ENCODE results near the gene CPT1A. TPM values are rescaled to one million over a fixed set of nuclear protein-coding genes. Genes with fewer than 3 reads are reported as not detected.

CPT1A gene
- total RNA-seq, 1 experiment from 2014 or later = 1.9 TPM

DNA sequence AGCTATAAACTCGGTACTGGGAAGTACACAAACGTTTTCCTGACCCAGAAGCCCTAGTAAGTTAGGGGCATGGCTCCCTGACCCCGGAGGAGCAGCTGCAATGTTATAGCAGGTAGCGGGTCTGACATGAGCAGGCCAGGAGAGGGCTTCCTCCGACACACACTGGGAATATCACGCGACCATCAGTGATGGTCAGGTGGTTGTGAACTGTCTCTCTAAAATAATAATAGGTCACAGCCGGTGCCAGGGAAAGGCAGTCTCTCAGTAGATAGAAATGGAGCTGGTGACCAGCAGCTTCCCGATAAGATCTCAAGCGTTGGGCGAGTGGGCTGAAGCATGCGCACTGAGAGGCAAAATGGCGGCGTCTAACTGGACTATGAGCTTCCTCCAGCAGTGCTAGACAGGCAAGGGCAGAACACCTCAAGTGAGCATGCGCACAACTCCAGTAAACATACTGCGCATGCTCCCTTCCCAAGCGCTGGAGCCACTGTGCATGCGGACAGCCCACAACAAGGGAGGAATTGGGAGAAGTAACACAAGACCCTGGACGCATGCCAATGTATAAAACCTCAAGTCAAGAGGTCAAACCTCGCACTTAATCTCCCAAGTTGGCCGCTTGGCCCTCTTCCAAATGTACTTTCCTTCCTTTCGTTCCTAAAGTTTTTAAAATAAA, 68.1 kb downstream of the CPT1A start:
- in situ Hi-C loops (cut with HindIII; ENCODE audit: low sequenced_read_pairs) = no loop called here
- no peak for DNase-seq (ENCODE audit: low spot score)

DNA sequence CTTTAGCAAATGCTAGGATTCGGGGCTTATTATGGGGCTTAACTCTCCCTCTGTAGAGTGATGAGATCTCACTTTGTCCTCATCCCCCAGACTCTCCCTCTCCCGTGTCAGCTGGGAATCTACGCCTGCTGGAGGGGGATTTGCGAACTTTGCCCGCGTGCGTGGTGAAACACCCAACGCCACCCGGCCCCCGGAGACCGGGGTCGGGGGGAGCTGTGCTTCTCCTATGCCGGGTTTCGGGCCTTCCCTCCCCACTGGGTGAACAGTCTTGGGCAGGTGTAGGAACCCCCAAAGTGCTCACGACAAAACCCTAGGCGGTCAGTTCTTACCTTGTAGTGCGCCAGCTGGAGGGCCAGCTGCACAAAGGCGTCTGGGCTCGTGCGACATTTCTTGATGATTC, 68.8 kb downstream of the CPT1A start:
- in situ Hi-C loops (cut with HindIII; ENCODE audit: low sequenced_read_pairs) = no loop called here
- no peak for DNase-seq (ENCODE audit: low spot score)

DNA sequence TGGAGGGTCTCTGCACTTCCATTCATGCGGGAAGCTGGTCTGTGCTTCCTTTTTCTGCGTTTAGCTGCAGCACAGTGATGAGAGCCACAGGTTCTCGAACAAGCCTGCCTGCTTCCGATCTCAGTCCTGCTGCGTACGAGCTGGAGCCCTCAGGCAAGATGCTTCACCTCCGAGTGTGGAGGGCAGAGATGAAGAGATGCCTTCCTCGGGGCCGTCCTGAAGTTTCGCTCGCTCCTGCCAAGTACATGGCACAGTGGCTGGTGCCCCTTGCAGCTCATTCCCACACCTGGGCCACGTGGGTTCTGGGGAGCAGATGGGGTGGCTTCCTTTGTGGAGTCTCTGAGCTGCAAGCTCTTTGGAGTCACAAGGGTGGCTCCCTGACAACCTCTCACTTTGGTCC, 70.9 kb downstream of the CPT1A start:
- in situ Hi-C loops (cut with HindIII; ENCODE audit: low sequenced_read_pairs) = no loop called here

GRCh38 chr11:68767672-68768071, 74.0 kb downstream of the CPT1A start:
- DNase-seq (ENCODE audit: low spot score) = no peak
- in situ Hi-C loops (cut with HindIII; ENCODE audit: low sequenced_read_pairs) = no loop called here

More for the DNA sequence above, 70.9 kb downstream of the CPT1A start:
- no peak for DNase-seq (ENCODE audit: low spot score)

DNA sequence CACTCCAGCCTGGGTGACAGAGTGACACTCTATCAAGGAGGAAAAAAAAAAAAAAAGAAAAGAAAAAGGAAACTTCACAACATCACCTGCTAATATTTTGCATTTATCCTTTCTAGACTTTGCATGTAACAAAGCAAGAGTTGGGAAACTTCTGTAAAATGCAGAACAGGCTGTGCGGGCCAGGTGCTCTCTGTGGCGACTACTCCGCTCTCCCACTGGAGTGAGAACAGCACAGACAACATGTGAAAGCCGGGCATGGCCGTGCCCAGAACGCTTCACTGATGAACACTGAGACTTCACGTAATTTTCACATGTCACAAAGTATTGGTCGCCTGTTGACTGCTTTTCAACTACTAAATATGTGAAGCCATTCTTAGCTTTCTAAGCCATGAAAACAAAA, 74.9 kb downstream of the CPT1A start:
- in situ Hi-C loops (cut with HindIII; ENCODE audit: low sequenced_read_pairs) = no loop called here
- no peak for DNase-seq (ENCODE audit: low spot score)

DNA sequence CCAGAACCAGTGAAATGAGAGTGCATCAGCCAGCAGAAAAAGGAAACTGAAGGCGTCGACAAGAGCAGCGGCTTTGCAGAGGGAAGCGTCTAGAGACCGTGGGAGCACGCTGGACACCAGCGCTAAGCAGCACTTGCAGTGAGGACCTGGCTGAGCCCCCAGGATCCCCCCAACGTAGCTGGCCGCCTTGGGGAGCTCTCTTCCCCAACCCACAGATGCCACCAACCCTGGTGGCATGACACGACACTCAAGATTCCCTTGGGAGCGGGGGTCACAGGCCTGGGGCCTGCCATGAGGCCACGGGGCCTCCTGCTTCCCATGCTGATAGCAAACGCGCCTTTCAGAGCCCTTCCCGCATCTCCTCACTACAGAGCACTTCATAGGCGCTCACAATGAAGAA, 77.0 kb downstream of the CPT1A start:
- no peak for DNase-seq (ENCODE audit: low spot score)

GRCh38 chr11:68763926-68764657, 77.6 kb downstream of the CPT1A start:
- in situ Hi-C loops (cut with HindIII; ENCODE audit: low sequenced_read_pairs) = no loop called here
- DNase-seq (ENCODE audit: low spot score) = no peak

More for the DNA sequence above, 77.0 kb downstream of the CPT1A start:
- in situ Hi-C loops (cut with HindIII; ENCODE audit: low sequenced_read_pairs) = no loop called here

DNA sequence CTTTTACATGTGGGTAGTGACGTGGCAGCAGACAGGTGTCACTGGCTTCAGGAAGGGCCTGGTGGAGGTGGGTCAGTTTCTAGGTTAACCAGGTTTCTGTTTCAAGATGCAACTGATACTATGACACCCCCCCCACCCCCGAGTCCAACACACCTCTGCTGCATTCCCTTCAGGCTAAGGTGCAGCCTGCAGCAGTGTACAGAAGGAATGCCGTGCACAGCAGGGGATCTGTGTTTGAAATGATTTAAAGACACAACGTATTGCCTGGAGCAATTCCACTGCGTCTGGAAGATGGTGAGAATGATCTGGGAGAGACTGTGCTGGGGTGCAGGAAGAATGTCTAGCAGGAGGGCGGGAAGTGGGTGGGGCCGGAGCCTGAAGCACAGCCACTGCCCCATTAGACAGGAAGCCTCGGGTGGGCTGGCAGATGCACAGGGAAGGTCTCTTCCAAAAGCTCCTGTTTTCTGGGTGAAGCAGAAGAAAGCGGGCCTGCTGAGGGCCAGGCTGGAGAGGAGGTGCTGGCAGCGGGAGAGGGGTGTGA, 78.5 kb downstream of the CPT1A start:
- in situ Hi-C loops (cut with HindIII; ENCODE audit: low sequenced_read_pairs) = no loop called here
- DNase-seq (ENCODE audit: low spot score) = no peak

DNA sequence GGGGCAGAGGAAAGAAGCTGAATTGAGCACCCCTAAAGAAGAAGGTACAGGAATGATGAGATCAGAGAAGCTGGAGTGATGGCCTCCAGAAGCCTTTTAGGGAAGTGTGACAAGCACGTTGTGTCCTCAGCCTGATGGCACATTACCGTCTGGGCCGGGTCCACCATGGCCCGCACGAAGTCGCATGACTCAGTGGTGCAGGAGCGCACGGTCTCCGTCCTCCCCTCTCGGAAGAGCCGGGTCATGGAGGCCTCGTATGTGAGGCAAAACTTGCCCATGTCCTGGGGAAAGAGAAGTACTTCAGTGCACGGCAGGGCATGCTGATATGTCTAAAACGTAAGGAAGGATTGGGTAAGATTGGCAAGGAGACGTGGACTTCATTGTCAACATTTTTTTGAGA, 79.2 kb downstream of the CPT1A start:
- in situ Hi-C loops (cut with HindIII; ENCODE audit: low sequenced_read_pairs) = no loop called here

GRCh38 chr11:68761801-68762200, 79.9 kb downstream of the CPT1A start:
- no peak for DNase-seq (ENCODE audit: low spot score)
- in situ Hi-C loops (cut with HindIII; ENCODE audit: low sequenced_read_pairs) = no loop called here

More for the DNA sequence above, 79.2 kb downstream of the CPT1A start:
- no peak for DNase-seq (ENCODE audit: low spot score)

DNA sequence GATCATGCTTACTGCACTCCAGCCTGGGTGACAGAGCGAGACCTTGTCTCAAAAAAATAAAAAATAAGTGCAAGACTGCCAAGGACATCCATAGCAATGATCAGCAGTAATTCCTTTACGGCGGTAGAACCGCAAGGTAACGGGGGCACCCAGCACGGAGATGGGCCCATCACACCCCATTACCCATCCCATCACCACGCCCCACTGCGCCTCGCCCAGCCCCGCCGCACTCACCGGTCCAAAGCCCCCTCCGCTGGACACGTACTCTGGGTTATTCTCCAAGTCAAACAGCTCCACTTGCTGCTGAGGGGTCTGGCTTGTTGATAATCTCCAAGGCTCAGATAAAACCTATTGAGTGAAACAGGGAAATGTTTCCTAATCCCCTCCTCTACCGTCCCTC, 81.7 kb downstream of the CPT1A start:
- no peak for DNase-seq (ENCODE audit: low spot score)
- in situ Hi-C loops (cut with HindIII; ENCODE audit: low sequenced_read_pairs) = no loop called here

GRCh38 chr11:68757711-68758110, 84.0 kb downstream of the CPT1A start:
- no peak for DNase-seq (ENCODE audit: low spot score)
- in situ Hi-C loops (cut with HindIII; ENCODE audit: low sequenced_read_pairs) = no loop called here

DNA sequence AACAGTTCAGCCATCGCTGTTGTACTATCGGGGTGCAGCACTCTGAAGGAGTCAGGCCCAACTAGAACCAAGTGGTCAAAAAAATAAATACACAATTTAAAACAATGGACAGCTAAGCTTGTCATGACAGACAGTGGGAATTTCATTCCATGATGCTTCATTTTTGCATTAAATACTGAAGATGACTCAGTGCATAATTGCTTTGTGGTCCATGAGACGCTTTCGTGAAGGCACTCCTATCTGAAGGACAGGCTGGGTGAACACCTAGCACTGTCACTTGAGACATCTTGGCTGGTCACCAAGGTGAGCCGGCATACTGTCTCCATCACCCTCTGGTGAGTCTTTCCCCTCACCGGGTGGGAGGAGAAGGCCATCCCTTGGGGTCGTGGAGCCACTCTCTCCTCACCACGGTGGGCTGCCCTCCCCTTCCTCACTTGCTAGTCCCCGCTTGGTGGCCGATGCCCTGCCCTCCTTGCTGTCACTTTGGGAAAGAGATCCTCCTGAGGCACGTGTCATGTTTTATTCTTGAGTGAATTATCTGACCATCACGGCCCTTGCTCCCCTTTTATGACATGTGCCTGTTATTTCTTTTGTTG, 85.4 kb downstream of the CPT1A start:
- in situ Hi-C loops (cut with HindIII; ENCODE audit: low sequenced_read_pairs) = no loop called here
- DNase-seq (ENCODE audit: low spot score) = no peak

DNA sequence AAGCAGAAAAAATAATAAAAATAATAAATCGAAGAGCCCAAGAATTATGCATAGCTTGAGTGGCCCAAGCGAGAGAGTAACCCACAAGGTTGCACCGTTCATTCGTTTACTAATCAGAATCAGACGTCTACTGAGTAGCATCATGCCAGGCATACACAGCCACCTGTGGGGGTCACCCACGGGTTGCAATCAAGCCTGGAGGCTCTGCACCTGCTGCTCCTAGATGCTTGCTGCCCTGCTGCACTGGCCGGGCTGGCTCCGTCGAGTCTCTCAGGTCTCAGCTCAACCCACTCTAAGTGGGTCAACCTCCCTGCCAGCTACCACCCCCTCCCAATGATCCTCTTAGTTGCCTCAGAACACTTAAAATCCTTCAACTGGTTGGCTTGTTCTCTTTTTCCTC, 88.4 kb downstream of the CPT1A start:
- in situ Hi-C loops (cut with HindIII; ENCODE audit: low sequenced_read_pairs) = no loop called here
- no peak for DNase-seq (ENCODE audit: low spot score)

GRCh38 chr11:68751331-68751856, 90.3 kb downstream of the CPT1A start, which contains the start of gene TESMIN:
Gene TESMIN (minus strand): TSS chr11:68751520. CDS start chr11:68750660, 860 bp downstream.
- peak; percentile 16 for DNase-seq (ENCODE audit: low spot score)
- in situ Hi-C loops (cut with HindIII; ENCODE audit: low sequenced_read_pairs) = no loop called here

GRCh38 chr11:68751004-68751325, 90.8 kb downstream of the CPT1A start:
- in situ Hi-C loops (cut with HindIII; ENCODE audit: low sequenced_read_pairs) = no loop called here
- no peak for DNase-seq (ENCODE audit: low spot score)

GRCh38 chr11:68750195-68751003, 91.3 kb downstream of the CPT1A start:
- in situ Hi-C loops (cut with HindIII; ENCODE audit: low sequenced_read_pairs) = no loop called here
- no peak for DNase-seq (ENCODE audit: low spot score)

GRCh38 chr11:68749229-68750123, 92.2 kb downstream of the CPT1A start:
- in situ Hi-C loops (cut with HindIII; ENCODE audit: low sequenced_read_pairs) = no loop called here
- no peak for DNase-seq (ENCODE audit: low spot score)
